Measurements from ENCODE around the gene EGLN3.

DNA sequence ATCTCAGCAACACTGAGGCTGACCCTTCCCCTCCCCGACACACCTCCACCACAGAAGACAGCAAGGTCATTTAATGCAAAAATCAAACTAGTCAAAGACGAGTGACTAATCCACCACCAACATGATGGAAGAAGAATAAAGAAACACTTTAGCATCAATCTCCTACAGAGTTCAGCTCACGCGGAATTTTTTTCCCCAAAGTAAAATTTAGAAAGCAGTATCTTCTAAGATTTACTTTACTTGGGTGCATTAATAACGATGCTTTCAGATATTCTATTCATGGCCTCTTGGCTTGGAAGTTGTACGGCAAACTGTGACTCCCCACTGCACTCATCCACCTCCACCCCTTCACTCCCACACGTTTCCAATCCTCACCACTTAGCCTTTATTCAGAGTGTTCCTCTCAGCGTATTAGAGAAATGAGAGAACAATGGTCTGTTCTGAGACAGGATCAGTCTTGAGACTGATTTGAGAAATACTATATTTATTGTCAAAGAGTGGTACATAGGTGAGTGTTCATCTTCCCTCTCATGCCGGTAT lies 1.9 kb downstream of the EGLN3 start:
- TF ChIP-seq, protein P1, sequence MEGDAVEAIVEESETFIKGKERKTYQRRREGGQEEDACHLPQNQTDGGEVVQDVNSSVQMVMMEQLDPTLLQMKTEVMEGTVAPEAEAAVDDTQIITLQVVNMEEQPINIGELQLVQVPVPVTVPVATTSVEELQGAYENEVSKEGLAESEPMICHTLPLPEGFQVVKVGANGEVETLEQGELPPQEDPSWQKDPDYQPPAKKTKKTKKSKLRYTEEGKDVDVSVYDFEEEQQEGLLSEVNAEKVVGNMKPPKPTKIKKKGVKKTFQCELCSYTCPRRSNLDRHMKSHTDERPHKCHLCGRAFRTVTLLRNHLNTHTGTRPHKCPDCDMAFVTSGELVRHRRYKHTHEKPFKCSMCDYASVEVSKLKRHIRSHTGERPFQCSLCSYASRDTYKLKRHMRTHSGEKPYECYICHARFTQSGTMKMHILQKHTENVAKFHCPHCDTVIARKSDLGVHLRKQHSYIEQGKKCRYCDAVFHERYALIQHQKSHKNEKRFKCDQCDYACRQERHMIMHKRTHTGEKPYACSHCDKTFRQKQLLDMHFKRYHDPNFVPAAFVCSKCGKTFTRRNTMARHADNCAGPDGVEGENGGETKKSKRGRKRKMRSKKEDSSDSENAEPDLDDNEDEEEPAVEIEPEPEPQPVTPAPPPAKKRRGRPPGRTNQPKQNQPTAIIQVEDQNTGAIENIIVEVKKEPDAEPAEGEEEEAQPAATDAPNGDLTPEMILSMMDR (IDR thresholded peaks at IDR 0.05): no peak
- TF ChIP-seq JUN (CRISPR knock-in tag; IDR thresholded peaks at IDR 0.05) (no peak), MXD4 (CRISPR knock-in tag; IDR thresholded peaks at IDR 0.05; ENCODE audit: borderline replicate concordance) (no peak), ETV6 (CRISPR knock-in tag; IDR thresholded peaks at IDR 0.05) (no peak), ZNF232 (CRISPR knock-in tag; IDR thresholded peaks at IDR 0.05) (no peak), GABPB1 (CRISPR knock-in tag; IDR thresholded peaks at IDR 0.05) (no peak), SP1 (CRISPR knock-in tag; conservative IDR thresholded peaks at IDR 0.05) (no peak), NFATC4 (CRISPR knock-in tag; IDR thresholded peaks at IDR 0.05) (no peak), CREM (CRISPR knock-in tag; IDR thresholded peaks at IDR 0.05) (no peak)
- TF ChIP-seq, protein P2, sequence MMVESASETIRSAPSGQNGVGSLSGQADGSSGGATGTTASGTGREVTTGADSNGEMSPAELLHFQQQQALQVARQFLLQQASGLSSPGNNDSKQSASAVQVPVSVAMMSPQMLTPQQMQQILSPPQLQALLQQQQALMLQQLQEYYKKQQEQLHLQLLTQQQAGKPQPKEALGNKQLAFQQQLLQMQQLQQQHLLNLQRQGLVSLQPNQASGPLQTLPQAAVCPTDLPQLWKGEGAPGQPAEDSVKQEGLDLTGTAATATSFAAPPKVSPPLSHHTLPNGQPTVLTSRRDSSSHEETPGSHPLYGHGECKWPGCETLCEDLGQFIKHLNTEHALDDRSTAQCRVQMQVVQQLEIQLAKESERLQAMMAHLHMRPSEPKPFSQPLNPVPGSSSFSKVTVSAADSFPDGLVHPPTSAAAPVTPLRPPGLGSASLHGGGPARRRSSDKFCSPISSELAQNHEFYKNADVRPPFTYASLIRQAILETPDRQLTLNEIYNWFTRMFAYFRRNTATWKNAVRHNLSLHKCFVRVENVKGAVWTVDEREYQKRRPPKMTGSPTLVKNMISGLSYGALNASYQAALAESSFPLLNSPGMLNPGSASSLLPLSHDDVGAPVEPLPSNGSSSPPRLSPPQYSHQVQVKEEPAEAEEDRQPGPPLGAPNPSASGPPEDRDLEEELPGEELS (CRISPR knock-in tag; IDR thresholded peaks at IDR 0.05): no peak
- TF ChIP-seq, protein P3, sequence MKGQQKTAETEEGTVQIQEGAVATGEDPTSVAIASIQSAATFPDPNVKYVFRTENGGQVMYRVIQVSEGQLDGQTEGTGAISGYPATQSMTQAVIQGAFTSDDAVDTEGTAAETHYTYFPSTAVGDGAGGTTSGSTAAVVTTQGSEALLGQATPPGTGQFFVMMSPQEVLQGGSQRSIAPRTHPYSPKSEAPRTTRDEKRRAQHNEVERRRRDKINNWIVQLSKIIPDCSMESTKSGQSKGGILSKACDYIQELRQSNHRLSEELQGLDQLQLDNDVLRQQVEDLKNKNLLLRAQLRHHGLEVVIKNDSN (CRISPR knock-in tag; IDR thresholded peaks at IDR 0.05): no peak
- TF ChIP-seq, protein P4, sequence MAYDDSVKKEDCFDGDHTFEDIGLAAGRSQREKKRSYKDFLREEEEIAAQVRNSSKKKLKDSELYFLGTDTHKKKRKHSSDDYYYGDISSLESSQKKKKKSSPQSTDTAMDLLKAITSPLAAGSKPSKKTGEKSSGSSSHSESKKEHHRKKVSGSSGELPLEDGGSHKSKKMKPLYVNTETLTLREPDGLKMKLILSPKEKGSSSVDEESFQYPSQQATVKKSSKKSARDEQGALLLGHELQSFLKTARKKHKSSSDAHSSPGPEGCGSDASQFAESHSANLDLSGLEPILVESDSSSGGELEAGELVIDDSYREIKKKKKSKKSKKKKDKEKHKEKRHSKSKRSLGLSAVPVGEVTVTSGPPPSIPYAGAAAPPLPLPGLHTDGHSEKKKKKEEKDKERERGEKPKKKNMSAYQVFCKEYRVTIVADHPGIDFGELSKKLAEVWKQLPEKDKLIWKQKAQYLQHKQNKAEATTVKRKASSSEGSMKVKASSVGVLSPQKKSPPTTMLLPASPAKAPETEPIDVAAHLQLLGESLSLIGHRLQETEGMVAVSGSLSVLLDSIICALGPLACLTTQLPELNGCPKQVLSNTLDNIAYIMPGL (CRISPR knock-in tag; IDR thresholded peaks at IDR 0.05): no peak
